ENCODE results near the gene MAD1L1.
"Not testable (repeated sequence)": the region's sequence is repeated elsewhere in the genome, so short reads cannot be mapped to it uniquely, and the experiment has no call there.

Gene MAD1L1

GRCh38 chr7:2172311-2173188 lies 60.2 kb downstream of the MAD1L1 start:
- no peak for DNase-seq (ENCODE audit: low read depth)

- DNase-seq (ENCODE audit: low read depth) = no peak
Measured at GRCh38 chr7:2171855-2172254, 60.9 kb downstream of the MAD1L1 start.

- no peak for DNase-seq (ENCODE audit: low read depth)
Measured at GRCh38 chr7:2170576-2171521, 61.9 kb downstream of the MAD1L1 start.

GRCh38 chr7:2169923-2170575 lies 62.7 kb downstream of the MAD1L1 start:
- no peak for DNase-seq (ENCODE audit: low read depth)

- no peak for DNase-seq (ENCODE audit: low read depth)
Measured at GRCh38 chr7:2168615-2169311, 64.0 kb downstream of the MAD1L1 start.

- DNase-seq (ENCODE audit: low read depth) = no peak
Measured at GRCh38 chr7:2166625-2167280, 66.0 kb downstream of the MAD1L1 start.

GRCh38 chr7:2165610-2166594 lies 66.8 kb downstream of the MAD1L1 start:
- DNase-seq (ENCODE audit: low read depth) = no peak

- DNase-seq (ENCODE audit: low read depth) = no peak
Measured at GRCh38 chr7:2165239-2165609, 67.5 kb downstream of the MAD1L1 start.

GRCh38 chr7:2164646-2165045 lies 68.1 kb downstream of the MAD1L1 start:
- DNase-seq (ENCODE audit: low read depth) = no peak

- DNase-seq (ENCODE audit: low read depth) = no peak
Measured at GRCh38 chr7:2163600-2164555, 68.9 kb downstream of the MAD1L1 start.

GRCh38 chr7:2162959-2163358 lies 69.8 kb downstream of the MAD1L1 start:
- DNase-seq (ENCODE audit: low read depth) = no peak

GRCh38 chr7:2162004-2162902 lies 70.5 kb downstream of the MAD1L1 start:
- DNase-seq (ENCODE audit: low read depth) = not testable (repeated sequence)

- DNase-seq (ENCODE audit: low read depth) = no peak
Measured at GRCh38 chr7:2159176-2159520, 73.6 kb downstream of the MAD1L1 start.

GRCh38 chr7:2158331-2159175 lies 74.2 kb downstream of the MAD1L1 start:
- no peak for DNase-seq (ENCODE audit: low read depth)

GRCh38 chr7:2157473-2158279 lies 75.1 kb downstream of the MAD1L1 start:
- no peak for DNase-seq (ENCODE audit: low read depth)
